IMR-90 (cell line): ENCODE measurements around the gene SYNPO2L.

Source experiments
- POLR2A ChIP-seq: IDR thresholded peaks from 2 replicates; pipeline ENCODE4 v1.6.1; 2012; ENCODE audit warnings: mild to moderate bottlenecking, low read depth, low read length
- RAD21 ChIP-seq: IDR thresholded peaks from 2 replicates; pipeline ENCODE4 v1.6.1; 2012; ENCODE audit warnings: low read length, improper control_type of control experiment
- RFX5 ChIP-seq: IDR thresholded peaks from 2 replicates; pipeline ENCODE4 v1.8.0; 2012; ENCODE audit warnings: low read depth, mild to moderate bottlenecking, low read length, moderate library complexity
- SMC3 ChIP-seq: fragments of 150-350 bp; IDR thresholded peaks from 2 replicates; pipeline ENCODE4 v1.6.1; 2016; ENCODE audit warnings: low read depth, mild to moderate bottlenecking, antibody characterized with exemption, low read length, moderate library complexity
- TF ChIP-seq, protein P1 (sequence below): conservative IDR thresholded peaks from 2 replicates; pipeline ENCODE4 v1.5.1; 2012; ENCODE audit warnings: mild to moderate bottlenecking, low read depth, low read length, improper control_type of control experiment

DNA sequence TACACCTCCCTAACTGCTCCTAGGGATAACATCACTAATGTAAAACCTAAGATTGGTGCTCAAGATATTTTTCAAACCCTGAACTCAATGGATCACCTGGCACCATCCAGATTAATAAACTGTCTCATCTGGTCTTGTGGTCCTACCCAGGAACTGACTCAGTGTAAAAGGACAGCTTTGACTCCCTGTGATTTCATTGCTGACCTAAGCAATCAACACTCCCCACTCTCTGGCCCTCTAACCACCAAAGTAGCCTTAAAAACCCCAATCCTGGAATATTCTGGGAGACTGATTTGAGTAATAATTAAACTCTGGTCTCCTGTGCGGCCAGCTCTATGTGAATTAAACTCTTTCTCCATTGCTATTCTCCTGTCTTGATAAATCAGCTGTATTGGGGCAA lies 58.5 kb downstream of the SYNPO2L start:
- TF ChIP-seq POLR2A (no peak), RFX5 (no peak), RAD21 (no peak), SMC3 (no peak)
- TF ChIP-seq, protein P1, sequence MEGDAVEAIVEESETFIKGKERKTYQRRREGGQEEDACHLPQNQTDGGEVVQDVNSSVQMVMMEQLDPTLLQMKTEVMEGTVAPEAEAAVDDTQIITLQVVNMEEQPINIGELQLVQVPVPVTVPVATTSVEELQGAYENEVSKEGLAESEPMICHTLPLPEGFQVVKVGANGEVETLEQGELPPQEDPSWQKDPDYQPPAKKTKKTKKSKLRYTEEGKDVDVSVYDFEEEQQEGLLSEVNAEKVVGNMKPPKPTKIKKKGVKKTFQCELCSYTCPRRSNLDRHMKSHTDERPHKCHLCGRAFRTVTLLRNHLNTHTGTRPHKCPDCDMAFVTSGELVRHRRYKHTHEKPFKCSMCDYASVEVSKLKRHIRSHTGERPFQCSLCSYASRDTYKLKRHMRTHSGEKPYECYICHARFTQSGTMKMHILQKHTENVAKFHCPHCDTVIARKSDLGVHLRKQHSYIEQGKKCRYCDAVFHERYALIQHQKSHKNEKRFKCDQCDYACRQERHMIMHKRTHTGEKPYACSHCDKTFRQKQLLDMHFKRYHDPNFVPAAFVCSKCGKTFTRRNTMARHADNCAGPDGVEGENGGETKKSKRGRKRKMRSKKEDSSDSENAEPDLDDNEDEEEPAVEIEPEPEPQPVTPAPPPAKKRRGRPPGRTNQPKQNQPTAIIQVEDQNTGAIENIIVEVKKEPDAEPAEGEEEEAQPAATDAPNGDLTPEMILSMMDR: no peak
